HG03025 (cell line): ENCODE results near the gene BDNF.
"Not testable (repeated sequence)": the region's sequence is repeated elsewhere in the genome, so short reads cannot be mapped to it uniquely, and the experiment has no call there.

Experiments used
- ATAC-seq: cut with Tn5 transposase; IDR thresholded peaks from one replicate; pipeline ENCODE4 v1.9.1; 2021; ENCODE audit warnings: mild to moderate bottlenecking, moderate library complexity; ENCODE audit not compliant: unreplicated experiment, low FRiP score

Gene BDNF

DNA sequence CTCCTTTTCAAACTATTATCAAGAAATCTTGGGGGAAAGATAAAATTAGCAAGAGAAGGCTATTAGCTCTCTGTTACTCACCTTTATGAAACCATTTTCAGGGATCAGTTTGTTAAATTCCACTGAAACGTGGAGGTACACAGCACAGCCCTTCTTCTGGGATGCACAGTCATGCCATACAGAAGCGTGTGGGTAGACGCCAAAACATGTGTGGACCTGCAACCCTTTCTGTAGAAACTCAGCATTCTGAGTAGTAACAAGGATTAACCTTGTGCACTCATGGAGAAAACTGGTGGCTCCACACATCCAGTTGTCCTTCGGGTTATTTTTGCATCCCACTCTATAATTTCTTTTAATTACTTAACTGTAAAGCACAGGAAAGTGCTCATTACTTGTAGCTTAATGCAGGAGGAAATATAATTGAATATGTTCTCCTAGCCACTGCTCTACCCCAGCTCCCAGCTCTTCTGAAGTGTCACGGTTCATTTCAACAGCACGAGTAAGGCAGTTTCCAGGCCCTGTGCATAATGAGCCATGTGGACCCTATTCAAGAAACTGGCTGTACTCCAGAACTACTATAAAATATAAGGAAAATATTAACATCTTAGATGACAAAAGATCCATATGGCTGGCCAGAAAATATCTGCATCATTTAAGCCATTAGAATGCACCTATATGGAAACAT is 26.1 kb downstream of the BDNF start:
- ATAC-seq: no peak

DNA sequence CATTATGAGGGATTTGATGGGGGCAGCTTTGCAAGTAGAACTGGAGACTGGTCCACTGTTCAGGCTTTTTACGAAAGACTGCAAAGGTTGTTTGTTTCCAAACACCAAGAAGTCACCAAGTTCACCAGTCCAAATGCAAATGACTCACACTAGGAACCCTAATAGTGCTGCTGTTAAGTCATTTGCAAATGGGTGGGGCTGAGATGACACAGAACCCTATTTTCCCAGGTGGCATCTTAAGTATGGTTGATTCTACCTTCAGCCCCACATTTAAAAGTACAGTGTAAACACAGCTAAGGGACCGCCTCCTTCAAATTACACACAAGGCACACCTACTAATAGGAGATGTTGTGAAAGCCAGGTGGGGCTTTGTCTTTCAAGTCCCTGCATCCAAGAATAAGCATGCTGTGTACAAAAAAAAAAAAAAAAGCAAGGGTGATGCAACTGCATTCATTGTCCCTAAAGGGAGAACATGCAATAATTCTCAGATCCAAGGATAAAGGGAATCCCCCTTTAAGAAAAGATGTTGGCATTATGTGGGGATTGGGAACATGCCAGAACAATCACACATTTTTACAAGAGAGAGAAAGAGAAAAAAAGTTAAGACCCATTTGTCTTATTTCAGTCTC is 27.3 kb downstream of the BDNF start:
- ATAC-seq: no peak

DNA sequence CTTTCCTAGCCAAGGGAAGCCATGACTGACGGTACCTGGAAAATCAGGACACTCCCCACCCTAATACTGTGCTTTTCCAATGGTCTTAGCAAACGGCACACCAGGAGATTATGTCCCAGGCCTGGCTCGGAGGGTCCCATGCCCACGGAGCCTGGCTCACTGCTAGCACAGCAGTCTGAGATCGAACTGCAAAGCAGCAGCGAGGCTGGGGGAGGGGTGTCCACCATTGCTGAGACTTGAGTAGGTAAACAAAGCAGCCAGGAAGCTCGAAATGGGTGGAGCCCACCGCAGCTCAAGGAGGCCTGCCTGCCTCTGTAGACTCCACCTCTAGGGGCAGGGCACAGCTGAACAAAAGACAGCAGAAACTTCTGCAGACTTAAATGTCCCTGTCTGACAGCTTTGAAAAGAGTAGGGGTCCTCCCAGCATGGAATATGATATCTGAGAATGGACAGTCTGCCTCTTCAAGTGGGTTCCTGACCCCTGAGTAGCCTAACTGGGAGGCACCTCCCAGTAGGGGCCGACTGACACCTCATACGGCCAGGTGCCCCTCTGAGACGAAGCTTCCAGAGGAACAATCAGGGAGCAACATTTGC is 34.6 kb downstream of the BDNF start:
- not testable (repeated sequence) for ATAC-seq

DNA sequence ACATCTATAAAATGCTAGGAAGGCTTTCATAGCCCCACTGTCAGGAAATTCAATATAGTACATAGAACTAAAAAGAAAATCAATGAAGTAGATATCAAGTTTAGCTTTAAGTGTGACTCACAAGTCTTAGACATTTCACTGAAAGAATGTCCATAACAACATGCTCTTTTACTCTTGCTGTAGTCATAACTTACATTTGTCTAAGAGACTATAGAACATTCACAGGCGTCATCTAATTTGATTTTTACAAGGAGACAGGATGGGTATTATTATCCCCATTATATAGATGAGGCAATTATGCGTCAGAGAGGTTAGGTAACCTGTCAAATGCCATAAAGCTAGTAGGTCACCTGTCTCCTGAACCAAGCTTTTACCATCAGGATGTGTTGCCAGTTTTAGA is 36.9 kb downstream of the BDNF start:
- no peak for ATAC-seq

DNA sequence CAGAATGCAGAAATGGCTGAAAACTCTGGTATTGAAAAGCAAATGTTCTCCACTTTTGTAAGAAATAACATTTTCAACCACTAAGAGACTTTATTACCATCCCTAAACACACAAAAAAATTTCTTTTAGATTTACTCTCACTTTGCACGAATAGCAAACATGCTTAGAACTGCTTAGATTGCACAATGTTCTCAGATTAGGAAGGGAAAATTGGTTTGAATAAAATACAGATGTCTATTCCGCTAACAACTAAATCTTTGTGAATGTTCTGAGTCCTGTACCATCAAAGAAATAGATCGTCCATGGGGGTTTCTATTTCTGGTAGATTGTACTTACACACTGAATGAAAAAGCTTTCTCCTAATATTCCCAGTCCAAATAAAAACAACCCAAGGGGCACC is 40.1 kb downstream of the BDNF start:
- no peak for ATAC-seq

DNA sequence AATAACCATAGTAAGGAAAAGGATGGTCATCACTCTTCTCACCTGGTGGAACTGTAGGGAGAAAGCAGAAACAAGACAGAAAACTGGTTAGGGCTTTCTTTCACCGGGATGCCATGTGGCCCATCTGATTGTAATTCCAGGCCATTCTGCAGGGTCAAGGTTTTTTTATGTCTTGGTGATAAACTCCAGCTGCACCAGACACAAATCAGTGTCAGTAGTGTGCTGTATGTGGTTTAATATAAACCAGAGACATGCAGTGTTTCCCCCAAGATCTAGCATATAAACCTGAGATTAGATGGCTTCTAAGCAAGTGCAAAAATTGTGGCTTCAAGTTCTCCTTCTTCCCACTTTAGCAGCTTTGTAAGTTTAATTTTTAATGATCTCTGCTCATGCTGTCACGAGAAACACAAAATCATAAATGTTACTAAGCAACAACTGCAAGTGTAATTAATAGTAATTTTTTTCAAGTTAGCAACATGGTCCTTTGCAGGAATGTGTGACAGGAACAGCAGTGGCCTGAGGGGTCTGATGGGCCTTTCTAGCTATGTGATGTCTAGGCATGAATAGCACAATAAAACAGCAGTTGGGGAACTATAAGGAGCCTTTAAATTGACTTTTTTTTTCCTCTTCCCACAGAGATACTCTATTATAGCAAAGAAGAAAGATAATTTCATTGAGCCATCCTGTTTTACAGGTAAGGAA is 41.6 kb downstream of the BDNF start:
- ATAC-seq: no peak

DNA sequence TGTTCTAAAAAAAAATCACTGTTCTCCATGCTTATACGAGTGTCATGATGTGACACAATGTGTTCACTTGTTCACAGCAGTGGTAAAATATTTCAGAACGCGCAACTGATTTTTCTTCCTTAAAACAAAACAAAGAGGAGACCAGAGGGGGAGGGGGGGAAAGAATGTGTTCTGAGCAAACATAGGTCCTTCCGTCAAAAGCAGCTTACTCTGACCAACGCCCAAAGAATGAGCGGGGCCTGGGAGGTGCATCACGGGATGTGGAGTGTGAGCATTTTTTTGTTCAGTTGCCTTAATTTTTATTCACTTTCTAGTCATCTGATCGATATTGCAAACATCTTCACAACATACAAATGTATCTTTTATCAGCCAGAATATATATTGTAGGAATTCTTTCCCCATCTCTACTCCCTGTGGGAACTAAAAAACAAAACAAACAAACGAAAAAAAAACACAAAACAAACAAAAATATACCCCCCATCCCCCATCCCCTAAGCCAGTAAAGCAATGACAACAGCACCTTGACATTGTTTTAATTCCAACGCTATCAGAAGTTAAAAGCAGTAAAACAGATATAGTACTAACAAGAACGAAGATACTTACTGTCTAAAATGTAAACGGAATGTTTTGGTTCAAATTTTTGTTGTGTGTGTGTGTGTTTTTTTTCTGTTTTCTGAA is 43.3 kb downstream of the BDNF start:
- no peak for ATAC-seq

DNA sequence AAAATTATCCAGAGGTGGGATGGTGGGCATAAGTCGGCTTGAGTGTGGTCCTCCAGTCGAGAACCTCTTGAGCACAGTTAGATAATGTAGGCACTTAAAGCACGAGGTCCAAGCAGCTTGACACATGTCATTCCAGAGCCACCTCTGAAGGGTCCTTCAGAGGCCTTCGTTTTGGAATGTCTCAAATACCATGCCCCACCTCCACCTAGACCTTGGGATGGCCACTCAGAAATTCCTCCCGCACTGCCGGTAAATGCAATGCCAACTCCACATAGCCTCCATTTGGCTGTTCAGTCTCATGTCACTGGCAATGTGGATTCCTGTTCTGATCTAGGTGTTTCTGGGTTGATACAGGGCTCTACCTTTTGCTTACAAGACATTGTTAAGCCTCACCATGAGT is 43.9 kb downstream of the BDNF start:
- ATAC-seq: no peak

DNA sequence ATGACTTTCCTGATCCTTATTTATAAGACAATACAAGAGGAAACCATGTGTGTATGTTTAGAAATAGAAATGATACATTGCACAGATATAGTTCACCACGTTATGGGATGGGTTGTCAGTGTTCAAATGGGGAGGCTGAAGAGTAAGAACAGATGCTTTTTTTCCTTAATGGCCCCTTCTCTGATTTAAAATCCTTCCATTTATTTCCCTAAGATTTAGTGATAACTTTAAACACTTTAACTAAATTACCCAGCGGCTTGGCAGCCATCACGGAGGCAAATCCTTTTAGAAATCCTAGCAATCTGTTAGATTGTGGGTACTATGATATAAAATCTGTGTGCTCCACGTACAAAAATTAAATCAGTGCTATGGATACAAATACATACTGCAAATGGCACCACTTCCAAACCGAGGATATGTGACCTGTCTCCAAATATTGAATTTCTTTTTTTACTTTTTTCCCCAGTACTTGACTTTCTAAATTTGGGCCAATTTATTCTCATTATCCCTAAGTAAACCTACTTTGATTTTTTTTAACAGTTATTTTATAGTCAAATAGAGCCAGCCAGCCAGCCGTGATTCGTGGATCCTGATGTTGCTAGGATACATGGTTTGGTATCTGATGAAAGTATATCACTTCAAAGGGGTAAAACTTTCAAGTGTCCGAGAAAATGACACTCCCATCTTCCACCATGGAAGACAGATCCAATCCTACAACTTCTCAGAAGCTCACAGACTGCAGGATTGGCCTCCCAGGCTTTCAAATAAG is 46.1 kb downstream of the BDNF start:
- ATAC-seq: no peak

DNA sequence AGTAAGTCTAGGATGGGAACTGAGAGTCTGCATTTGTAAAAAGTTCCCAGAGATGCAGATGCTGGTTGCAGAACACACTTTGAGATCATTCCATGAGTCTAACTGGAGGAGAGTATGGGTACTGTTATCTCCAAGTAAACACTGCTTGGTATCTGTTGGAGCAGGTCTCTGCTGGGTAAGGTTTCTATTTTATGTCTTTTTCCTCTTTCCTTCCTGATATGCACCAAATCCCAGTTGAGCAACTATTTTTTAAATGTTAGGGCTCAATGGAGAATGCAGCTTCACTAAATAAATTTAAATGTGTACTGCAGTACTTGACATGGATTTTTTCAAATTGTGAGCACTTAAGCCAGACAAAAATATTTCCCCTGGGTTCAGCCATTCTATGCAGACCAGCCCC is 48.5 kb downstream of the BDNF start:
- no peak for ATAC-seq

DNA sequence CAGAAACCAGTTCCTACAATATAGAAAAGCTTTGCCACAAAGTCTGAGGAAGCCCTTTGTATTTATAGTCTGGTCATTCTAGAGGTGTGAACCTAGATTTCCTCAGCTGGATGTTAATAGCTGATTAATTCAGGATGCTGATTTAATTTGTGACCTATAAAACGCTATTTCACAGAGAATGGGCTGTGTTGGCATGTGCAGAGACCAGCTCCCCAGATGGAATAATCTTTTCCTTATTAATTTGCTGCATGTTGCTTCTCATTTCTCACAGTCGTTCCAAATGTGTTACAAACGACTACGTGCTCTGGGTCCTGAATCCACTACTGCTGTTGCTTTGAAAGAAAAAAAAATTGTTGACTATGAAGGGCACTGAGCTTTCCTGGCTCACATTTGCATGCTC is 49.3 kb downstream of the BDNF start:
- ATAC-seq: no peak

DNA sequence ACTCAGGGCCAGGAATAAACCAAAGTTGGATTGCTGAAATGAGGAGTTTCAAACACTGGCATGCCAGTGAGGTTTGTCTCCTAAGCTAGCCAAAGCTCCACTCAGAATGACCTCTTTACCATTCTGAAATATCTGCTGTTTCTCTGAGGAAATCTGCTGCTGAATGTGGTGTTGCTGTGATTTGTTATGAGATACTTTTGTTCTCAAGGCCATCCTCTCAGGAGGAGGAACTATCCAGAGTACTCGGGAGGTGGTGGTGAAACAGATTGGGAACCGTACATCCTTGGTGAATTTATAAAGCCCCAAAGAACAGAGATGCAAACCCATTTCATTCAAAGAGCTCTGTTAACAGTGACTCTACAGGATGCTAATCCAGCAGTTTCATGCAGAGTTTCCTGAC is 50.5 kb downstream of the BDNF start:
- no peak for ATAC-seq

DNA sequence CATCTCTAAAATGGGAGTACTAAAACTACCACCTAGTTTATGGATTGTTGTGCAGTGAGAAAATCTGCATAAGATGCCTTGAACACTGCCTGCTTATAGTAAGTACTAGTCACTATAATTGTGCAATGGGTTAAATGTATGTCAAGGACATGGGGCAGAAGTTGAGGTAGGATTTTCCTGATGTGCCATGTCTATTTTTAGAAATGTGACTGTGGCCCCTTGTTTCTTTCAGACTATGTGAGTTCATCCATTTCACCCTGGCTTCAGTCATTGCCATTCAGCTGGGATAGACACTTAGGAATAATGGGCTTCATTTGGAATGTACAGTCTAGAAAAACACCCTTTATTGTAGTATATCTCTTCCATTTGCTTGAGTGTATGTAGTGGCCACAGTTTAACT is 51.4 kb downstream of the BDNF start:
- ATAC-seq: no peak

DNA sequence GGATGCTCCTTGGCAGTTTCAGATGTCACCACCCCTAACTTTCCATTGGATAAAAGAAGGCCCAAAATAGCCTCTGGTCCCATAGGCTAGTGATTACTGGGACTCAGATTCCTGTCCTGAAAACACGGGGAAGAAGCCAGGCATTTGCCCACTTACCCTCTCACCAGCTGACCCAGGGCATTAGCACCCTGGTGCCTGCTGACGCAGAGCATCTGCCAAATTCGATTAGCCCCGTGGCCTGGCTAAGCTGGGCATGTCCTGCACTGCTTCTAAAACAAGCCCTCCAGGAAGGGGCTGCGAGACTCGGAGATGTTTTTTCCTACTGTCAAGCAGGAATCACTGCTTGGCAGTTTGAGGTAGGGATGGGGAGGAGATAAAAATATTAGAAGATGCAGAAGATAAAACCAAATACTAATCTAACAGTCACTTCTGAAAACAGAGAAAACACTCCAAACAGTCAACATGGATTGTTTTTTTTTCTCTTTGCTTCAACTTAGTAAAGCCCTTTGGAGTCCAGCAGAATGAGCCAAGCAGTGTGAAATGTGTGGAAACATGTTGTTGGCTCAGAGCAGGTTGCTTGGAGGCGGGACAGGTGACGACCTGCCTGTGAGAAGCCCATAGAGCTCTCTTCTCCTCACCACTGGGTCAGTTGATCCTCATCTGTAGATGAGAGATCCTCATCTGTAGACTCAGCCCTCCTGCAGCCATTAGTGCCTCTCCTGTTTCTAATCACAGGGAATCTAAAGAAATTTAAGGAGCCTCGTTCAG is 54.0 kb downstream of the BDNF start:
- no peak for ATAC-seq

DNA sequence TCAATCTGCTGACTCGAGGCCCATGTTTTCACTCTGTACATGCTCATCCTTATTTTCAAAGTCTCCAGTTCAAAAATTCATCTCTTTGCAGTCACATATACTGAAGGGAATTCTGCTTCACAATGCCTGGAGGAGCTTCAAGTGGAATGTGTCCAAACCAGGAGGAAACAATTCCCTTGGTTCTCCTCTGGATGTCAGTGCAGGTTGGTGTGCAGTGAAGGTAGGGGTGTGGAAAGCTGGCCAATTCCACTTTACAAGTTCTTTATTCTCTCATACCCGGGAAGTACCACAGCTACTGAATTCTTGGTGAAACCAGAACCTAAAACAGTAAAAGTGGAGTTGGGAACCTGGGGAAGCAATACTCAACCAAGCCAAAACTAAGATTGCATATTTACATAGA is 57.3 kb downstream of the BDNF start:
- no peak for ATAC-seq

DNA sequence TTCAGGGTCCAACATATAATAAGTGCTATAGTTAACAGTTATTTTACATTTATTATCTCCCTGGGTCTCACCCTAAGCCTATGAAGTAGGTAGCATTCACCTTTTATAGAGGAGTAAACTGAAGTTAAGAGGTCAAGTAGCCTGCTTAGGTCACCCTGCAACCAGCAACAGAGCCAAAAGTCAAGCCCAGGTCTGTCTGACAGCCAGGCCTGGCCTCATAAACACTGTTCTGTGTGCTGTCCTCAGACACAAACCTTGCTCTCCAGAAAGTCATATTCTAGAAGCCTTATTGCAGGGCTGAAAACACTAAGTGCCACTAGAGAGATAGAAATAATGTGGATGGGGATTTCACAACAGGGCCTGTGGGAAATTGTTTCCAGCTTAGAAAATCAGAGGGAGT is 59.3 kb downstream of the BDNF start:
- ATAC-seq: no peak

DNA sequence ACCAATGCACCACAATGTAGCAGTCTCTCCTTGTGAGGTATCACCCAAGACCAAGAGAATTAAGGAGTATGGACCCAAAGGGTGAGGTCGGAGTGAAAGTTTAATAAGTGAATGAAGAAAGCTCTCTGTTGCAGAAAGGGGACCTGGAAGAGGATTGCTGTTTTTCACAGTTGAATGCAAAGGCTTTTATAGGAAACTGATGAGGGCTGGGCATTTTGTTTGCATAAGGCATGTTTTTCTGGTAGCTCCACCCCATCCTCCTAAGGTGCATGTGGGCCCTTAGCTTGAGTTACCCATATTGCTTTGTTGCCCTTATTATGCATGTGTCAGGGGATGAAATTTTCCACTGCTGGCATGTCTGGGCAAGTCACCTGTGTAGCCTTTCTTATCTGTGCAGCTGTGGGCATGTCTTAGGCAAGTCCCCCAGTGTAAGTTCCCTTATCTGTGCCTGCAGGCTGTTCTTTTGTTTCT is 64.7 kb downstream of the BDNF start:
- ATAC-seq: no peak

DNA sequence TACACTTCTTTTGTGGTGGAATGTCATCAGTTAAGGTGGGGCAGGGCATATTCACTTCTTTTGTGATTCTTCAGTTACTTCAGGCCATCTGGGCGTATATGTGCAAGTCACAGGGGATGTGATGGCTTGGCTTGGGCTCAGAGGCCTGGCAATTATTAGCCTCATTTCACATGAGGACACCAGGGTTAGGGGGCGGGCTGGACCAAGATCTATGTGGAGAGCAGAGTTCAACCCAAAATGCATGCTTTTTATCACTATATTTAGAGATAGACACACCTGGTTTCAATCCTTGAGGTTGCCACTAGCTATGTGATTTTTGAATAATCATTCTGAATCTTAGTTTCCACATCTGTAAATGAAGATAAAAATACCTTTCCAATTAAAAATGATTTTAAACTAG is 65.5 kb downstream of the BDNF start:
- not testable (repeated sequence) for ATAC-seq

DNA sequence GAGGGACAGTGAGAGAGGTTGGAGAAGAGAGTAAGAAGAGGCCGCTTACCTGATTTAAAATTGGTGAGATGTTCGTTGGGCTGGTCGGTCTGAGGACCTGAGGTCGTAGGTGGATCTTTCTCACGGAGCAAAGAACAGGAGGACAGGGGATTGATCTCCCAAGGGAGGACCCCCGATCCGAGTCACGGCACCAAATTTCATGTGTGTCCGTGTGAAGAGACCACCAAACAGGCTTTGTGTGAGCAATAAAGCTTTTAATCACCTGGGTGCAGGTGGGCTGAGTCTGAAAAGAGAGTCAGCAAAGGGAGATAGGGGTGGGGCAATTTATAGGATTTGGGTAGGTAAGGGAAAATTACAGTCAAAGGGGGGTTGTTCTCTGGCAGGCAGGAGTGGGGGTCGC is 66.0 kb downstream of the BDNF start:
- ATAC-seq: not testable (repeated sequence)
